H9 (cell line): Measurements from ENCODE around the gene ZNF319. TPM values are rescaled to one million over a fixed set of nuclear protein-coding genes. Genes with fewer than 3 reads are reported as not detected.

Source experiments
- DNase-seq: peaks from one replicate; pipeline ENCODE4 v3.0.0-alpha.2; 2017
- H2AFZ ChIP-seq: one replicate; pipeline ENCODE4 v1.6.1; 2013; ENCODE audit warnings: mild to moderate bottlenecking, low read length, control low read depth, moderate library complexity
- H2AK5ac ChIP-seq: 2 replicates; pipeline ENCODE4 v1.6.1; 2013; ENCODE audit warnings: low read length, control low read depth, mixed read lengths; ENCODE audit not compliant: insufficient read length
- H2BK120ac ChIP-seq: one replicate; pipeline ENCODE4 v1.6.1; 2013; ENCODE audit warnings: low read depth, mild to moderate bottlenecking, low read length, control low read depth, inconsistent platforms; ENCODE audit not compliant: poor library complexity, severe bottlenecking
- H2BK12ac ChIP-seq: 2 replicates; pipeline ENCODE4 v1.6.1; 2013; ENCODE audit warnings: low read length, control low read depth, mixed read lengths, low read depth; ENCODE audit not compliant: insufficient read length
- H2BK15ac ChIP-seq: 2 replicates; pipeline ENCODE4 v1.6.1; 2013; ENCODE audit warnings: low read depth, low read length, control low read depth
- H2BK20ac ChIP-seq: one replicate; pipeline ENCODE4 v1.6.1; 2013; ENCODE audit warnings: low read depth, mild to moderate bottlenecking, low read length, control low read depth, inconsistent platforms; ENCODE audit not compliant: poor library complexity, severe bottlenecking
- H2BK5ac ChIP-seq: 2 replicates; pipeline ENCODE4 v1.6.1; 2013; ENCODE audit warnings: low read length, control low read depth, mixed read lengths; ENCODE audit not compliant: insufficient read length
- H3K14ac ChIP-seq: 2 replicates; pipeline ENCODE4 v1.6.1; 2013; ENCODE audit warnings: low read length, control low read depth; ENCODE audit not compliant: insufficient read depth
- H3K18ac ChIP-seq: 2 replicates; pipeline ENCODE4 v1.6.1; 2013; ENCODE audit warnings: low read depth, mild to moderate bottlenecking, mixed read lengths, low read length, control low read depth; ENCODE audit not compliant: insufficient read length
- H3K23ac ChIP-seq: 2 replicates; pipeline ENCODE4 v1.6.1; 2013; ENCODE audit warnings: low read length, control low read depth, mixed read lengths, low read depth; ENCODE audit not compliant: insufficient read length
- H3K23me2 ChIP-seq: 2 replicates; pipeline ENCODE4 v1.6.1; 2013; ENCODE audit warnings: low read depth, mild to moderate bottlenecking, mixed read lengths, low read length, control low read depth; ENCODE audit not compliant: insufficient read length, poor library complexity, severe bottlenecking
- H3K27ac ChIP-seq: 2 replicates; pipeline ENCODE4 v1.5.1; 2013; ENCODE audit warnings: low read length, control low read depth, mixed read lengths, low read depth; ENCODE audit not compliant: insufficient read length
- H3K27me3 ChIP-seq: 2 replicates; pipeline ENCODE4 v1.6.1; 2013; ENCODE audit warnings: low read length, control low read depth, inconsistent platforms; ENCODE audit not compliant: insufficient read depth
- H3K4ac ChIP-seq: 2 replicates; pipeline ENCODE4 v1.6.1; 2013; ENCODE audit warnings: low read depth, mild to moderate bottlenecking, control low read depth, inconsistent platforms, low read length, moderate library complexity
- H3K4me1 ChIP-seq: 2 replicates; pipeline ENCODE4 v1.6.1; 2013; ENCODE audit warnings: low read length, control low read depth, inconsistent platforms; ENCODE audit not compliant: insufficient read depth
- H3K4me2 ChIP-seq: 2 replicates; pipeline ENCODE4 v1.6.1; 2013; ENCODE audit warnings: low read length, control low read depth, mixed read lengths; ENCODE audit not compliant: insufficient read length, insufficient read depth
- H3K56ac ChIP-seq: 2 replicates; pipeline ENCODE4 v1.6.1; 2013; ENCODE audit warnings: low read depth, mild to moderate bottlenecking, mixed read lengths, low read length, control low read depth; ENCODE audit not compliant: insufficient read length
- H3K79me1 ChIP-seq: 2 replicates; pipeline ENCODE4 v1.6.1; 2013; ENCODE audit warnings: low read depth, mild to moderate bottlenecking, moderate library complexity, low read length, control low read depth, inconsistent platforms; ENCODE audit not compliant: insufficient read depth, poor library complexity, severe bottlenecking
- H3K79me2 ChIP-seq: 2 replicates; pipeline ENCODE4 v1.6.1; 2013; ENCODE audit warnings: low read length, control low read depth, inconsistent platforms; ENCODE audit not compliant: insufficient read depth
- H3K9ac ChIP-seq: 2 replicates; pipeline ENCODE4 v1.6.1; 2013; ENCODE audit warnings: low read length, control low read depth, mixed read lengths; ENCODE audit not compliant: insufficient read length; ENCODE audit errors: extremely low read depth
- H3K9me3 ChIP-seq: one replicate; pipeline ENCODE4 v1.6.1; 2013; ENCODE audit warnings: low read depth, low read length, inconsistent platforms; ENCODE audit not compliant: control insufficient read depth
- H3T11ph ChIP-seq: one replicate; pipeline ENCODE4 v1.6.1; 2013; ENCODE audit warnings: mild to moderate bottlenecking, low read length, control low read depth, inconsistent platforms
- H4K20me1 ChIP-seq: one replicate; pipeline ENCODE4 v1.6.1; 2013; ENCODE audit not compliant: control insufficient read depth, insufficient read length, insufficient read depth
- H4K5ac ChIP-seq: 2 replicates; pipeline ENCODE4 v1.6.1; 2013; ENCODE audit warnings: low read depth, mild to moderate bottlenecking, mixed read lengths, low read length, control low read depth; ENCODE audit not compliant: insufficient read length
- H4K8ac ChIP-seq: replicated peaks from 2 replicates; pipeline ENCODE4 v1.6.1; 2013; ENCODE audit warnings: low read length, control low read depth, mixed read lengths, low read depth; ENCODE audit not compliant: insufficient read length
- H4K91ac ChIP-seq: 2 replicates; pipeline ENCODE4 v1.6.1; 2013; ENCODE audit warnings: low read depth, mild to moderate bottlenecking, moderate library complexity, mixed read lengths, low read length, control low read depth; ENCODE audit not compliant: insufficient read length
- H3K27ac Mint-ChIP-seq, 3 experiments: 2 replicates in 2 of 3; 3 replicates in 1 of 3; pipeline ENCODE4 v1.8.0; 2020 to 2021; ENCODE audit warnings: mixed read lengths in 3 of 3, mild to moderate bottlenecking in 1 of 3, moderate library complexity in 1 of 3
- H3K27me3 Mint-ChIP-seq: 2 replicates; pipeline ENCODE4 v1.8.0; 2021; ENCODE audit warnings: low read depth, mild to moderate bottlenecking, moderate library complexity, mixed read lengths
- H3K36me3 Mint-ChIP-seq, 3 experiments: 2 replicates in 2 of 3; 3 replicates in 1 of 3; pipeline ENCODE4 v1.8.0; 2020 to 2021; ENCODE audit warnings: low read depth in 3 of 3, mixed read lengths in 3 of 3; ENCODE audit not compliant: insufficient read depth in 1 of 3
- H3K4me1 Mint-ChIP-seq, 2 experiments: 2 replicates each; pipeline ENCODE4 v1.8.0; 2020; ENCODE audit warnings: mixed read lengths in 2 of 2
- H3K4me3 Mint-ChIP-seq, 2 experiments: 2 replicates in 1 of 2; 3 replicates in 1 of 2; pipeline ENCODE4 v1.8.0; 2020 to 2021; ENCODE audit warnings: mild to moderate bottlenecking in 2 of 2, mixed read lengths in 2 of 2, moderate library complexity in 1 of 2
- H3K9me3 Mint-ChIP-seq, 2 experiments: 2 replicates in 1 of 2; 3 replicates in 1 of 2; pipeline ENCODE4 v1.8.0; 2020; ENCODE audit warnings: mild to moderate bottlenecking in 2 of 2, mixed read lengths in 2 of 2, moderate library complexity in 1 of 2
- WGBS: extraction: QIAGEN DNeasy Blood & Tissue Kit; methylation state at CpG from one replicate; pipeline ENCODE4 v1.1.7; 2013; ENCODE audit warnings: missing lambda C conversion rate, low lambda C conversion rate, mixed read lengths; ENCODE audit not compliant: insufficient read length; ENCODE audit errors: extremely low coverage; 5-methylcytosine and 5-hydroxymethylcytosine counted together
- total RNA-seq: library from RNA; stranded (reverse); gene quantifications from 2 replicates; pipeline ENCODE4 v1.2.1, GENCODE V29; 2021
- TF ChIP-seq, protein P1 (sequence below): fragments of 200-600 bp; sonication (generic); conservative IDR thresholded peaks from 3 replicates; pipeline ENCODE4 v1.8.0; 2021; ENCODE audit warnings: antibody characterized with exemption, mild to moderate bottlenecking

The ZNF319 gene
- total RNA-seq, 1 experiment from 2014 or later: 5.6 TPM

DNA sequence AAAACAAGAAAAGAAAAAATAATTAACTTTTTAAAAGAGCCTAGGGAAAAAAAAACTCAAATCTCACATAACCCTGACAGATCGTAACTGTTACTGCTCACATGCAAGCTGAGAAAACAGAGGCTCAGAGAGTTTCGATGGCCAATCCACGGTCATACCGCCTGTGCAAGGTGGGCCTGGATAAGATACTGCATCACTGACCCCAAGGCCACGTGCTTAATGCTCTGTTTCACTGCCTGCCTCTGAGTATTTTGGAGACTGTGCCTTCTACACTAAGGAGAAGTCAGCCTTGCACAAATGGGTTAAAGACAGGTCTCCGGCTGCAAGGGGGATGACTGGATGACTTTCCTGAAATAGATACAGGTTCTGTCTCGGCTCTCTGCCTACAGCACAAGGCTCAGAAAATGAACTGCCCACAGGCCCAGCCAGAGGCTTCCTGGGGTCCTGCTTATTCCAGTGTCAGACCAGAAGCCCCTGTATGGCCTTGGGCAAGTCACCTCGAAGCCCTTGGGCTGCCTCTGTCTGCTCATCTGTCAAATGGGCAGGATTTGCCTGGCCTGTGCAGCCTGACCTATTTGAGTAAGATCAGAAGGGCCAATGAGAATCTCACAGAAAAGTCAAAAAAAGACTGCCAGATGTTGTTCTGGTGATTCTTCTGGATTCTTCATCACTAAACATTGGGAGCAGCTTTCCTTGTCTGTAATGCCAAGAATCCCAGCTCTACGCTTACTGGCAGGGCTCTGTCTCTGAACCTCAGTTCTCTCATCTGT lies 55.3 kb downstream of the ZNF319 start:
- H3K14ac ChIP-seq: no peak overlapping the region
- H3K23ac ChIP-seq: no peak overlapping the region
- Mint-ChIP-seq H3K9me3 (no peaks in the 10 kb centered on the region), H3K27me3 (no peaks in the 10 kb centered on the region), H3K4me1 (no peaks in the 10 kb centered on the region), H3K4me3 (no peak overlapping the region), H3K27ac (no peak overlapping the region), H3K36me3 (no peaks in the 10 kb centered on the region)
- H2BK120ac ChIP-seq: no peak overlapping the region
- no peak overlapping the region for H3K18ac ChIP-seq
- TF ChIP-seq, protein P1, sequence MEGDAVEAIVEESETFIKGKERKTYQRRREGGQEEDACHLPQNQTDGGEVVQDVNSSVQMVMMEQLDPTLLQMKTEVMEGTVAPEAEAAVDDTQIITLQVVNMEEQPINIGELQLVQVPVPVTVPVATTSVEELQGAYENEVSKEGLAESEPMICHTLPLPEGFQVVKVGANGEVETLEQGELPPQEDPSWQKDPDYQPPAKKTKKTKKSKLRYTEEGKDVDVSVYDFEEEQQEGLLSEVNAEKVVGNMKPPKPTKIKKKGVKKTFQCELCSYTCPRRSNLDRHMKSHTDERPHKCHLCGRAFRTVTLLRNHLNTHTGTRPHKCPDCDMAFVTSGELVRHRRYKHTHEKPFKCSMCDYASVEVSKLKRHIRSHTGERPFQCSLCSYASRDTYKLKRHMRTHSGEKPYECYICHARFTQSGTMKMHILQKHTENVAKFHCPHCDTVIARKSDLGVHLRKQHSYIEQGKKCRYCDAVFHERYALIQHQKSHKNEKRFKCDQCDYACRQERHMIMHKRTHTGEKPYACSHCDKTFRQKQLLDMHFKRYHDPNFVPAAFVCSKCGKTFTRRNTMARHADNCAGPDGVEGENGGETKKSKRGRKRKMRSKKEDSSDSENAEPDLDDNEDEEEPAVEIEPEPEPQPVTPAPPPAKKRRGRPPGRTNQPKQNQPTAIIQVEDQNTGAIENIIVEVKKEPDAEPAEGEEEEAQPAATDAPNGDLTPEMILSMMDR: no peak
- no peak overlapping the region for H3T11ph ChIP-seq
- H3K9me3 ChIP-seq: no peaks in the 10 kb centered on the region
- no peak overlapping the region for H3K9ac ChIP-seq
- no peak overlapping the region for H4K8ac ChIP-seq
- H4K91ac ChIP-seq: no peak overlapping the region
- WGBS: no CpG with 5 or more reads among the region's 9 CpGs
- H4K20me1 ChIP-seq: no peaks in the 10 kb centered on the region
- DNase-seq: no peak
- H2BK15ac ChIP-seq: no peak overlapping the region
- no peaks in the 10 kb centered on the region for H3K79me2 ChIP-seq
- no peak overlapping the region for H3K4me2 ChIP-seq
- no peak overlapping the region for H2AFZ ChIP-seq
- no peaks in the 10 kb centered on the region for H3K79me1 ChIP-seq
- H2BK12ac ChIP-seq: no peak overlapping the region
- no peak overlapping the region for H3K27ac ChIP-seq
- no peaks in the 10 kb centered on the region for H3K4me1 ChIP-seq
- H2BK20ac ChIP-seq: no peak overlapping the region
- H2AK5ac ChIP-seq: no peak overlapping the region
- H3K27me3 ChIP-seq: no peaks in the 10 kb centered on the region
- no peak overlapping the region for H3K4ac ChIP-seq
- no peak overlapping the region for H3K56ac ChIP-seq
- H2BK5ac ChIP-seq: no peak overlapping the region
- no peaks in the 10 kb centered on the region for H3K23me2 ChIP-seq
- H4K5ac ChIP-seq: no peak overlapping the region

Other genes with a start within 250 kb of the ZNF319 start
- 3.5 and 5.0 TPM in 2 replicates for gene KIFC3, start 198.2 kb downstream of the ZNF319 start, total RNA-seq
- gene CNGB1, start 29.5 kb downstream of the ZNF319 start, total RNA-seq: not detected in 2 replicates
- gene USB1, start 735 bp upstream of the ZNF319 start, total RNA-seq: 65.0 and 65.6 TPM in 2 replicates
- gene MMP15, start 25.1 kb upstream of the ZNF319 start, total RNA-seq: 32.9 and 33.6 TPM in 2 replicates
- gene CFAP20, start 128.7 kb upstream of the ZNF319 start, total RNA-seq: 60.4 and 61.8 TPM in 2 replicates
- gene CSNK2A2, start 197.4 kb upstream of the ZNF319 start, total RNA-seq: 134 and 135 TPM in 2 replicates